DMS53 treated with DMSO at 0.1 percent for 48 hours (cell line): Measurements from ENCODE around the gene DDX41.
A peak's percentile ranks its signal among the peaks of the same experiment; 100 is the strongest.

Experiments used
- DNase-seq: peaks from one replicate; lab custom pipeline; 2025; ENCODE audit not compliant: unreplicated experiment; lab: John Stamatoyannopoulos, UW

The DDX41 gene

DNA sequence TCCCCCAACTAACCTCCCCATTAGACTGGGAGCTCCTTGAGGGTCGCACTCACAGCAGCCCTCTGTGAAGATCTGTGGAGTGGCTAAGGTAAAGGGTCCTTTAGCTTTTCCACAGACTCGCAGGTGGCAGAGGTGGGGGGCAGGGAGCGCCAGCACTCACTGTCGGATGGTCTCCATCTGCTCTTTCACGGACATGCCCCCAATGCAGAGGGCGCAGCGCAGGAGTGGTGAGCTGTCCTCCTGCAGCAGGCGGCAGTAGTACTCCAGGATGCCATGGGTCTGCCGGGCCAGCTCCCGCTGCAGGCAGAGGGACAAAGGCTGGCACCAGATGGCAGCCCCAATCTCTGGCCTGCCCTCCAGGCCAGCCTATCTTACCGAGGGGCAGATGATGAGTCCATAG lies 2.2 kb downstream of the DDX41 start:
- no peak for DNase-seq

- no peak for DNase-seq
Measured at GRCh38 chr5:177513500-177513899, 3.3 kb downstream of the DDX41 start.

GRCh38 chr5:177512736-177513380 lies 3.9 kb downstream of the DDX41 start:
- DNase-seq = no peak

GRCh38 chr5:177511796-177512675 lies 4.7 kb downstream of the DDX41 start:
- no peak for DNase-seq

DNA sequence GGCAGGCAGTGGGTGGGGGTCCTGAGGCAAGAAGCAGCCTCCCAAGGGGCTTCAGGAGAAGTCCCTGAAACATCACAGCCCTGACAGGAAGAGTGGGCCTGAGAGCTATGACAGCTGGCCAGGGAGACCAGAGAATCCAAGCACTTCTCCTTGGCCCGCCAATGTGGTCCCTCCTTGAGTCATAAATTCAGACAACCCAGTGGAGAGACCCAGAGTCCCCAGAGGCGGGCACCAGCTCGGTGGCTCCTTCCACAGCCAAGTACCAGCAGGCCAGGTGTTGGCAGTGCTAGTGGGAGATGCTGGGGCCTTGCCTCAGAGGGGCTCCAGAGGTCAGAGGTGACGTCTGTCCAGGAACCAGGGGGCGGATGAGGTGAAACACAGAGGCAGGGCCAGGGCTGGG lies 5.6 kb downstream of the DDX41 start:
- DNase-seq = no peak

- no peak for DNase-seq
Measured at GRCh38 chr5:177510567-177511053, 6.2 kb downstream of the DDX41 start.

GRCh38 chr5:177509991-177510566 lies 6.7 kb downstream of the DDX41 start:
- no peak for DNase-seq

DNA sequence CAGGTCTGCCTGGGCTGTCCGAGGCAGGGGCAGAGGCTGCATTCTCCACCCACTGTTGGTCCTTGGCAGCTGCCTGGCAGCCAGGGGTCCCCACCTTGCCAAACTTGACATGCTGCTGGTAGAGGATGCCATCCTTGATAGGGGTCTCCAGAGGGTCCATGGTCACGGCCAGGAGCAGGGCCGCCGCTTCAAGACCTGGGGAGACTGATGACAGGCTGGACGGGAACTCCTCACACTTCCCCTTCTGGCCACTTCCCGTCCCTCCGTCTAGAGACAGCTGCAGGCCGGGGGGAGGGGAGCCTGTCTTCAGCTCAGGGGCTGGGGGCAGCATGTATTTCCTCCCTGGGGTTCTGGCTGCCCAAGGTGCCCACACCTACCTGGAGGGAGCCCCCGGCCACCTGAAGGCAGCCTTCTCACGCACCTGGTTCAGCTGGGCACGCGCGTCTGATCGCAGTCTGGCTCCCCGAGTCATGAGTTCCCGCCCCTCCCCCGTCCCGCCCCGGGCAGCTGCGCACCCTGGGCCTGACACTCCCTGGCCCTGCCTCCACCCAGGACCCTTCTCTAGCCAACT lies 7.3 kb downstream of the DDX41 start, which contains the start of gene DOK3:
Gene DOK3, minus strand, starts transcription at position 446 of the 571 bp plus-strand sequence. Its CDS starts 286 bp downstream, at position 160.
- peak; percentile 47 for DNase-seq

- no peak for DNase-seq
Measured at GRCh38 chr5:177508837-177509236, 7.9 kb downstream of the DDX41 start.

- DNase-seq = no peak
Measured at GRCh38 chr5:177508221-177508611, 8.5 kb downstream of the DDX41 start.

- DNase-seq = no peak
Measured at GRCh38 chr5:177507596-177508220, 9.1 kb downstream of the DDX41 start.

DNA sequence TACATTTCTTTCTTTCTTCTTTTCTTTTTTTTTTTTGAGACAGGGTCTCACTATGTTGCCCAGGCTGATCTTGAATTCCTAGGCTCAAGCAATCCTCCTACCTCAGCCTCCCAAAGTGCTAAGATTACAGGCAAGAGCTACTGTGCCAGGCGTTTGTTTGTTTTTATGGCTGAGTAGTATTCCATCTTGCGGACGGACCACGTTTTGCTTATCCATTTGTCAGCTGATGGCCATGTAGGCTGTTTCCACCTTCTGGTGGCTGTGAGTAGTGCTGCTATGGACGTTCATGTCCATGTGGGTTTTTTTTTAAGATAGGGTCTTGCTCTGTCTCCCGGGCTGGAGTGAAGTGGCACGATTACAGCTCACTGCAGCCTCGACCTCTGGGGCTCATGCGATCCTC lies 9.6 kb downstream of the DDX41 start:
- DNase-seq = no peak

DNA sequence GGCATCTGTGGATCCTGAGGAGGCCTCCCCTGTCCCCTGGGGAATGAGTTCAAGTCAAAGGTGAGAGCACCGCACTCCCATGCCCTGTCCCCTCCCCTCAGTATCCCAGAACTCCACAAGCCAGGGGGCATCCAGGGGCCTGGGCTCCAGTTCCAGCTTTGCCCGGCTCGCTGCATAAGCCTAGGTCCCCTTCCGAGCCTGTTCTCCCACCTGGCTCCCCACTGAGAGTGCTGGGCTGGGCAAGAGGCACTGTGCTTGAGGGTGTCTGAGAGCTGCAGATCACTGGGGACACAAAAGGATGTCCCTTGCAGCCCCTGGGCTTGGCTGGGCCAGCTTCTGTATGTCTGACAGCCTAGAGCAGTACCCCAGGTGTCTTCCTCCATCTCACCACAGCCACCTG lies 11.7 kb downstream of the DDX41 start:
- DNase-seq = no peak

DNA sequence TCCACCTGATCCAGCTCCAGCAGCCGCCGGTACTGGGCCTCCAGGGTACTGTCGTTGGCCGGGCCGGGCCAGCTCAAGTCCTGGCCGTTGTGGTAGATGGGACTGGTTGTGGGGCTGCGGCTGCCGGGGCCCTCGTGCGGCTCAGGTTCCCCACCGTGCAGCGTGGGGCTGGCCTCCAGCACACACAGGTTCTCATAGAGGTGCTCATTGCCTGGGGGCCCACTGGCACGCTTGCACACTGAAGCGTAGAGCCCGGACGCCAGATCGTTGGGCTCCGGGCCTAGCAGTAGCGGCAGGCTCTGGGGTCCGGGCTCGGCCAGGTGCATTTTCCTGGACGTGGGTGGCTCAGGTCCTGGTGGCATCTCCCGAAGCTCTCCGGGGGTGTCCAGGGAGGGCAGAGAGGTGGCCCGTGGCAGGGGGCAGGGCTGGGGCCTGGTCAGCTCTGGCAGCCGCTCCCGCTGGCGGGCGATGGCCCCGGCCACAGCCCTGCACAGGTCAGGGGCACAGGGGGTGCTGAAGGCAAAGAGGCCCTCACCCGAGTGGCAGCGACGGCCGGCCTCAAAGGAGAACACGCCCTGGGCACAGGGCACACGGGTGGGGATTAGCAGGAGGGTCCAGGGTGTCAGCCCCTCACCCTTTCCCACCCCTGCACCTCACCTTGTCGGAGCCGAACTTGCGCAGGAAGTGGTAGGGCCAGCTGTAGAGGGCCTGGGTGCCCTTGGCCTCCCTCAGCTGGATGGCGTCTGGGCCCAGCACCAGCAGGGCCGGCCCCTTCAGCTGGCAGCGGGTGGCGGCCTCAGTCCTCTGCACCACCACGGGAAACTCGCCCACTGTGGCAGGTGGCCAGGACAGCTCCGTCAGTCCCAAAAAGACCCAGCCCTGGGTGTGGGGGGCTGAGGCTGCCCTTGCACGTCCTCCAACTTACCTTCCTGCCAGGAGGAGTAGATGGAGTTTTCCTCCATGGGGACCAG lies 12.4 kb downstream of the DDX41 start:
- no peak for DNase-seq

DNA sequence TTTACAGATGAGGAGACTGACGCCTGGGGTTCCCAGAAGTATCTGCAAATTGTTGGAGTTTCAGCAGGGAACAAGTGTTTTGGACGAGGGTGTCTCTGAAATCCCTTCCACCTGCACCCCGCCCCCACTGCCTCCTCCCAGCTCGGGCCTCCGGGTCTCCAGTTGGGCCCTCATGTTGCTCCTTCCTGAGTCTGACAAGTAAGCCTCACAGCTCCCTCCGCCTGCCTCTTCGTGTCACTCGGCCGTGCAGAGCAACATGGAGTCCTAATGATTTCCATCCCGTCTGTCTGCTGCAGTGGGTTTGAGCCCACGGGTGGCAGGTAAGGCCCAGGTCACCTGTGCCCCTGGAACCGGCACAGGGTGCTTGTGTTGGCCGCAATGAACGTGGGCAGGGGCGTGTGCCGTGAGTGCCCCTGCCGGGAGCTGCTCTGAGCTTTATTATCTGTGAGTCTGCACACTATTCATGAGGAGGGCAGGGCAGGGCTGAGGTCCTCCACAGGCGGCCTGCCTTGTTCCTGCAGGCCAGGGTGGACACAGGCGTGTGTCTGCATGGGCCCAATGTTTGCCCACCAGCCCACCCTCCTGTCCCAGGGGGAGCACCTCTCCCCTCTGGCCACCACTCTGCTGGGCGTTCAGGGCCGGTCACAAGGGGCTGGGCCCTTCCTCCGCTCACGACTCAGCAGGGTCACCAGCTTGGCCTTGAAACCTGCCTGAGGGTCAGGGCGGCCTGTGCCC lies 13.2 kb downstream of the DDX41 start:
- no peak for DNase-seq

DNA sequence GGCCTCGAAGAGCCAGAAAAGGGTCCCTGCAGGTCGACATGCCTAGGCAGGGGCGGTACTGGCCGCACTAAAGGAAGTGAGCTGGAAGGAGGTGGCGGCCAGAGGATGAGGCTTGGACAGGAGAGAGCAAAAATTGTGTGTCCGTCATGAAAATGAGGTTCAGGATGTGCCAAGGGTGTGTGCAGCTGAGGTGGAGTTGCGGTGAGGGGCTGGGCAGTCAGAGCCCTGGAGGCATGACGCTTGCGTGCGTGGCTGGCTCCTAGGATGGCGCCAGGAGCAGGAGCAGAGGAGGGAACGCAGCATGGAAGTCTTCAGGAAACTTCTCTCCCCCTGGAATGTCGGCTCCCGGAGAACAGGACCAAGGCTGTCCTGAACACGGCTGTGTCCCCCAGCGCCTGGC lies 13.9 kb downstream of the DDX41 start:
- no peak for DNase-seq

- DNase-seq = no peak
Measured at GRCh38 chr5:177501874-177502678, 14.7 kb downstream of the DDX41 start.
